CD4-positive, alpha-beta T cell (primary cell): Measurements from ENCODE around the gene RAB3GAP1. TPM values are rescaled to one million over a fixed set of nuclear protein-coding genes. Genes with fewer than 3 reads are reported as not detected.
"Not testable (repeated sequence)": the region's sequence is repeated elsewhere in the genome, so short reads cannot be mapped to it uniquely, and the experiment has no call there.

Experiments
- ATAC-seq: fragments of 200-7000 bp; cut with Tn5 transposase; one replicate; pipeline ENCODE4 v1.10.0; 2022; ENCODE audit warnings: mild to moderate bottlenecking; ENCODE audit not compliant: poor library complexity
- CTCF ChIA-PET: fragments of 350-600 bp; sonication (Branson Sonifier 250); formaldehyde crosslinking; loops from one replicate; lab custom pipeline; 2021; ENCODE audit warnings: antibody characterized with exemption, inconsistent platforms; lab: Charles Lee
- POLR2A ChIA-PET: fragments of 350-600 bp; sonication (Branson Sonifier 250); formaldehyde crosslinking; loops from one replicate; lab custom pipeline; 2021; ENCODE audit warnings: antibody characterized with exemption, inconsistent platforms; lab: Charles Lee
- DNase-seq, 14 experiments: peaks; one replicate each; pipeline ENCODE4 v3.0.0-alpha.2; 2013 to 2020; ENCODE audit warnings: mixed read lengths in 2 of 14
- H3K27ac ChIP-seq, 2 donors: one replicate each; pipeline versions ENCODE4 v1.5.1 to v1.7.0; 2013; ENCODE audit warnings: low read length in 2 of 2, low read depth in 1 of 2, mild to moderate bottlenecking in 1 of 2
- H3K27me3 ChIP-seq, 2 experiments: 1 replicate in 1 of 2; 2 replicates in 1 of 2; pipeline versions ENCODE4 v1.6.1 to v1.7.0; 2013; ENCODE audit warnings: low read length in 2 of 2, control low read depth in 1 of 2, mild to moderate bottlenecking in 1 of 2, moderate library complexity in 1 of 2; ENCODE audit not compliant: insufficient read depth in 2 of 2, control insufficient read depth in 1 of 2
- H3K36me3 ChIP-seq: one replicate; pipeline ENCODE4 v1.6.1; 2013; ENCODE audit warnings: low read length, control low read depth; ENCODE audit not compliant: insufficient read depth
- H3K4me1 ChIP-seq: one replicate; pipeline ENCODE4 v1.6.1; 2013; ENCODE audit warnings: low read length, control low read depth; ENCODE audit not compliant: insufficient read depth
- H3K4me3 ChIP-seq: one replicate; pipeline ENCODE4 v1.5.1; 2013; ENCODE audit warnings: mild to moderate bottlenecking, low read length, moderate library complexity
- H3K9me3 ChIP-seq, 2 experiments: 1 replicate in 1 of 2; 2 replicates in 1 of 2; pipeline versions ENCODE4 v1.6.1 to v1.7.0; 2013; ENCODE audit warnings: low read length in 2 of 2, mild to moderate bottlenecking in 2 of 2, control low read depth in 1 of 2, moderate library complexity in 1 of 2; ENCODE audit not compliant: control insufficient read depth in 1 of 2, insufficient read depth in 1 of 2
- H3K27ac Mint-ChIP-seq: one replicate; pipeline ENCODE4 v1.8.0; 2020; ENCODE audit warnings: mixed read lengths
- H3K27me3 Mint-ChIP-seq: one replicate; pipeline ENCODE4 v1.8.0; 2021; ENCODE audit warnings: mixed read lengths
- H3K36me3 Mint-ChIP-seq: one replicate; pipeline ENCODE4 v1.8.0; 2021; ENCODE audit warnings: low read depth, mixed read lengths
- H3K4me1 Mint-ChIP-seq: one replicate; pipeline ENCODE4 v1.8.0; 2021; ENCODE audit warnings: low read depth, mixed read lengths
- H3K4me3 Mint-ChIP-seq: one replicate; pipeline ENCODE4 v1.8.0; 2020; ENCODE audit warnings: mild to moderate bottlenecking, mixed read lengths
- H3K9me3 Mint-ChIP-seq: one replicate; pipeline ENCODE4 v1.8.0; 2020; ENCODE audit warnings: mixed read lengths
- intact Hi-C, 2 experiments: fragments of 100-400 bp; cut with DNase I in 1 of 2; cut with micrococcal nuclease in 1 of 2; formaldehyde crosslinking; loops; one replicate each; pipeline versions ENCODE4 v1.15.1 to v1.9.0; 2023 to 2025; cut with DNase I, micrococcal nuclease
- total RNA-seq, 174 experiments: library from RNA in 2 of 174; stranded (reverse) in 2 of 174; gene quantifications; one replicate each; pipeline ENCODE4 v1.2.3 and lab custom pipeline; 2021 to 2026
- TF ChIP-seq, protein P1 (sequence below): fragments of 200-600 bp; IDR thresholded peaks from one replicate; pipeline ENCODE4 v1.8.0; 2022; ENCODE audit warnings: antibody characterized with exemption, mild to moderate bottlenecking

The RAB3GAP1 gene
- total RNA-seq, 2 experiments from 2014 or later: 35.9 to 37.0 TPM

DNA sequence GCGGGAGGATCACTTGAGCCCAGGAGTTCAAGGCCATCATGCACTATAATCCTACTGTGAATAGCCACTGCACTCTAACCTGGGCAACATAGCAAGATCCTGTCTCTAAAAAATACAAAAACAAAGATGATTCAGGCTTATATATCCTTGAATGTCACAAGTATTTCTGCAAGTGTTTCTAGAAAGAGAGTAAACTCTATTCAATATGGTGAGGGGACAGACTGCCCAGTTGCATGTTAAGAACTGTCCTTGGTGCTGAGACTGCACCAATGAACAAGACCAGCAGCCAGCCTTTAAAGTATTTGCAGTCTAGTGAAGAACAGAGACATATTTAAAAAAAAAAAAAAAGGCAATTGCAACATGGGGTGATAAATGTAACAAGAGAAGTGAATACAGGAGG is 21.3 kb upstream of the RAB3GAP1 start:
- intact Hi-C loops: no loop called here
- H3K36me3 ChIP-seq: no peaks in the 10 kb centered on the region
- no peaks in the 10 kb centered on the region for H3K36me3 Mint-ChIP-seq
- H3K4me3 Mint-ChIP-seq: no peak overlapping the region
- no peaks in the 10 kb centered on the region for H3K9me3 ChIP-seq
- no peaks in the 10 kb centered on the region for H3K27me3 Mint-ChIP-seq
- H3K9me3 Mint-ChIP-seq: no peaks in the 10 kb centered on the region
- no peaks in the 10 kb centered on the region for H3K4me1 ChIP-seq
- H3K4me3 ChIP-seq: no peak overlapping the region
- CTCF ChIA-PET: no interaction called here
- H3K4me1 Mint-ChIP-seq: no peaks in the 10 kb centered on the region
- TF ChIP-seq, protein P1, sequence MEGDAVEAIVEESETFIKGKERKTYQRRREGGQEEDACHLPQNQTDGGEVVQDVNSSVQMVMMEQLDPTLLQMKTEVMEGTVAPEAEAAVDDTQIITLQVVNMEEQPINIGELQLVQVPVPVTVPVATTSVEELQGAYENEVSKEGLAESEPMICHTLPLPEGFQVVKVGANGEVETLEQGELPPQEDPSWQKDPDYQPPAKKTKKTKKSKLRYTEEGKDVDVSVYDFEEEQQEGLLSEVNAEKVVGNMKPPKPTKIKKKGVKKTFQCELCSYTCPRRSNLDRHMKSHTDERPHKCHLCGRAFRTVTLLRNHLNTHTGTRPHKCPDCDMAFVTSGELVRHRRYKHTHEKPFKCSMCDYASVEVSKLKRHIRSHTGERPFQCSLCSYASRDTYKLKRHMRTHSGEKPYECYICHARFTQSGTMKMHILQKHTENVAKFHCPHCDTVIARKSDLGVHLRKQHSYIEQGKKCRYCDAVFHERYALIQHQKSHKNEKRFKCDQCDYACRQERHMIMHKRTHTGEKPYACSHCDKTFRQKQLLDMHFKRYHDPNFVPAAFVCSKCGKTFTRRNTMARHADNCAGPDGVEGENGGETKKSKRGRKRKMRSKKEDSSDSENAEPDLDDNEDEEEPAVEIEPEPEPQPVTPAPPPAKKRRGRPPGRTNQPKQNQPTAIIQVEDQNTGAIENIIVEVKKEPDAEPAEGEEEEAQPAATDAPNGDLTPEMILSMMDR: no peak
- peaks cover 0 to 2% of the 10 kb centered on the region in 2 experiments for H3K27me3 ChIP-seq
- no peak overlapping the region for H3K27ac ChIP-seq
- no peak overlapping the region for H3K27ac Mint-ChIP-seq
- DNase-seq (peak in 1 of 14 experiments; percentile 10), ATAC-seq (no peak)
- POLR2A ChIA-PET: no interaction called here

- DNase-seq, intact Hi-C loops, POLR2A ChIA-PET, H3K4me1 Mint-ChIP-seq, H3K4me3 Mint-ChIP-seq, H3K9me3 Mint-ChIP-seq, ATAC-seq, H3K27me3 Mint-ChIP-seq, H3K27ac Mint-ChIP-seq, H3K36me3 ChIP-seq, H3K27me3 ChIP-seq, H3K27ac ChIP-seq, CTCF ChIA-PET, H3K9me3 ChIP-seq, H3K4me3 ChIP-seq, H3K4me1 ChIP-seq, H3K36me3 Mint-ChIP-seq: not testable (repeated sequence)
Observed at GRCh38 chr2:135033216-135033615, 18.9 kb upstream of the RAB3GAP1 start.

- H3K36me3 ChIP-seq: no peaks in the 10 kb centered on the region
- ChIA-PET CTCF (no interaction called here), POLR2A (interaction anchor here (0.6 kb wide), 1 partner anchor 867 kb away, joined by 3 read pairs; no protein-coding TSS in a partner anchor)
- H3K27ac ChIP-seq: no peak overlapping the region
- no peaks in the 10 kb centered on the region for H3K4me1 Mint-ChIP-seq
- no peak for ATAC-seq
- intact Hi-C loops: no loop called here
- no peak overlapping the region for H3K27ac Mint-ChIP-seq
- H3K9me3 Mint-ChIP-seq: no peaks in the 10 kb centered on the region
- H3K27me3 Mint-ChIP-seq: no peaks in the 10 kb centered on the region
- no peaks in the 10 kb centered on the region for H3K36me3 Mint-ChIP-seq
- no peaks in the 10 kb centered on the region for H3K4me1 ChIP-seq
- no peak overlapping the region for H3K4me3 ChIP-seq
- no peak overlapping the region for H3K4me3 Mint-ChIP-seq
- no peaks in the 10 kb centered on the region for H3K27me3 ChIP-seq
- DNase-seq: no peak
- no peaks in the 10 kb centered on the region for H3K9me3 ChIP-seq
- TF ChIP-seq, protein P1: no peak
Observed at GRCh38 chr2:135037831-135038230, 14.3 kb upstream of the RAB3GAP1 start.

GRCh38 chr2:135043345-135043744 is 8.7 kb upstream of the RAB3GAP1 start:
- Mint-ChIP-seq H3K27me3 (peaks cover 4% of the 10 kb centered on the region), H3K36me3 (no peaks in the 10 kb centered on the region), H3K9me3 (no peaks in the 10 kb centered on the region), H3K4me1 (no peaks in the 10 kb centered on the region), H3K27ac (no peak overlapping the region), H3K4me3 (no peak overlapping the region)
- no peaks in the 10 kb centered on the region for H3K4me1 ChIP-seq
- no peak overlapping the region for H3K27ac ChIP-seq
- POLR2A ChIA-PET: no interaction called here
- no peaks in the 10 kb centered on the region for H3K27me3 ChIP-seq
- H3K9me3 ChIP-seq: no peaks in the 10 kb centered on the region
- H3K36me3 ChIP-seq: no peaks in the 10 kb centered on the region
- no peak overlapping the region for H3K4me3 ChIP-seq
- TF ChIP-seq, protein P1: peak; percentile 39
- intact Hi-C loops: no loop called here
- CTCF ChIA-PET: interaction anchor here (1.0 kb wide), 1 partner anchor 83 kb away, joined by 3 read pairs; no protein-coding TSS in a partner anchor
- ATAC-seq (no peak), DNase-seq (peak in 7 of 14 experiments; percentile 8 to 47 (median 14))
